Coronary artery (tissue), 2 donors: ENCODE data around the gene PITX3.

Experiments used
- DNase-seq: peaks from one replicate; pipeline ENCODE4 v3.0.0-alpha.2; 2017; ENCODE audit warnings: low spot score
- H3K27ac ChIP-seq, 2 donors: fragments of 200-600 bp; sonication (generic); one replicate each; pipeline ENCODE4 v1.5.1; 2016 to 2019
- H3K4me3 ChIP-seq: fragments of 200-600 bp; sonication (generic); 2 replicates; pipeline ENCODE4 v1.5.1; 2016; ENCODE audit warnings: mild to moderate bottlenecking, moderate library complexity
- TF ChIP-seq, protein P1 (sequence below): fragments of 200-600 bp; sonication (generic); IDR thresholded peaks from one replicate; pipeline ENCODE4 v1.5.1; 2019; ENCODE audit warnings: antibody characterized with exemption

Gene PITX3

DNA sequence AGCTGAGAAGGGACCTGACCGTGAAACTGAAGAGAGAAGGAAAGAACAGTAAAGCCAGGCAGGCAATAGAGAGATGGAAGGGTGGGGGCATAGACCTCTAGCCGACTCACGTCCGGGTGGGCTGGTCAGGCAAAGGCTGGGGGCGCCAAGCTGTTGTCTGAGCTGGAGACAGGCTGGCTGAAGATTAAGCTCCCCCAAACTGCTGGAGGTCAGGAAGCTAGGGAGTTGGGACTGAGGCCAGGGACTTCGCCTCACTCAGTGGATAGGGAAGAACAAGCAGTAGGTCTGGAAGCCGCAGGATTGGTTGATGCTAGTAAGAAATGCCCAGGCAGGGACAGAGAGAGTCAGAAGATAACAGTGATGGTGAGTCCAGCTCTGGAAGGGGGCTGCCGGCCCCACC, 5.3 kb downstream of the PITX3 start:
- H3K4me3 ChIP-seq, result no peak overlapping the region

DNA sequence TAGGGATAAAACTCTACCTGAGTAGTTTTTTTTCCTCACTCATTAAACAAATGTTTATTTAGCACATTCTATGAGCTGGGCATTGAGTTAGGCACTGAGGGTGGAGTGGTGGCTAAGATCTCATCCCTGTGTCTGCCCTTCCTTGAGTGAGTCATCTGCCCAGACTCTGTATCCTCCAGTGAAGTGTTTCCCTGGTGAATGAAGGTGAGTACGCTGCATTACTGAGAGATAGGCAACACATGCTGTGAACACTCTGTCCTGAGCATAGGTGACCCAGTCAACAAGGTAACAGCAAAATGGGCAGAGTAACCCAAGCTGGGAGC, 5.8 kb downstream of the PITX3 start:
- TF ChIP-seq, protein P1, sequence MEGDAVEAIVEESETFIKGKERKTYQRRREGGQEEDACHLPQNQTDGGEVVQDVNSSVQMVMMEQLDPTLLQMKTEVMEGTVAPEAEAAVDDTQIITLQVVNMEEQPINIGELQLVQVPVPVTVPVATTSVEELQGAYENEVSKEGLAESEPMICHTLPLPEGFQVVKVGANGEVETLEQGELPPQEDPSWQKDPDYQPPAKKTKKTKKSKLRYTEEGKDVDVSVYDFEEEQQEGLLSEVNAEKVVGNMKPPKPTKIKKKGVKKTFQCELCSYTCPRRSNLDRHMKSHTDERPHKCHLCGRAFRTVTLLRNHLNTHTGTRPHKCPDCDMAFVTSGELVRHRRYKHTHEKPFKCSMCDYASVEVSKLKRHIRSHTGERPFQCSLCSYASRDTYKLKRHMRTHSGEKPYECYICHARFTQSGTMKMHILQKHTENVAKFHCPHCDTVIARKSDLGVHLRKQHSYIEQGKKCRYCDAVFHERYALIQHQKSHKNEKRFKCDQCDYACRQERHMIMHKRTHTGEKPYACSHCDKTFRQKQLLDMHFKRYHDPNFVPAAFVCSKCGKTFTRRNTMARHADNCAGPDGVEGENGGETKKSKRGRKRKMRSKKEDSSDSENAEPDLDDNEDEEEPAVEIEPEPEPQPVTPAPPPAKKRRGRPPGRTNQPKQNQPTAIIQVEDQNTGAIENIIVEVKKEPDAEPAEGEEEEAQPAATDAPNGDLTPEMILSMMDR, result no peak
- Histone ChIP-seq H3K4me3 (no peak overlapping the region), H3K27ac (no peak overlapping the region)
- no peak for DNase-seq

More for the DNA sequence above, 5.3 kb downstream of the PITX3 start:
- no peak overlapping the region for H3K27ac ChIP-seq
- TF ChIP-seq, protein P1, result no peak
- no peak for DNase-seq

DNA sequence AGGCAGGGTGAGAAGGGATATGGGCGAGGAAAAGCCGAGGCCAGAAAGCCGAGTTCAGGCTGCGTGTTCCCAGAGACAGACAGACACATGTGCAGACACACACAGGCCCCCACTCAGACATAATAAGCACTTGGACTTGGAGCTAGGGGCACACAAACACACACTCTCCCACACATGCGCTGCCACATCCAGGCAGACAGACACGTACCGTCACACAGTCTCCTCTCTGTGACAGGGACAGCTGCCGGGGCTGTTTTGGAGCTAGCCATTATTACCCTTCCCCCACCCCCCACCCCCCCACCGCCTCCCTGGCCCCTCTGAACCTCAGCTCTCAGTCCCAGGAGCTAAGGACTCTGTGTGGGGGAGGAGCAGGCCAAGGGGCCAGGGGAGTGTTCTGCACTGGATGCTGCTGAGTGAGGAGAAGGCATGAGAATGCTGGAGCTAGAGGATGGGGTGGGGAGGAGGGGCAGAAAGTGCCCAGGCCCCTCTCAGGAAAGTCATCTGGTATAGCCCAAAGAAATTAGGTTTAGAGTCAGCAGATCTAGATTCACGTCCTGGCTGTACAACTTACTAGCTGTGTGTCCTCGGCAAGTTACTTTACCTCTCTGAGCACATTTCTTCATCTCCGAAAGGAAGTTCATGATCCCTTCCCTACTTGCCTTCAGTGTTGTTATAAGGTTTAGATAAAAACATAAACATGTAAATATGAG, 6.3 kb downstream of the PITX3 start:
- TF ChIP-seq, protein P1, result no peak
- H3K27ac ChIP-seq, result no peak overlapping the region
- H3K4me3 ChIP-seq, result no peak overlapping the region
- DNase-seq, result no peak

DNA sequence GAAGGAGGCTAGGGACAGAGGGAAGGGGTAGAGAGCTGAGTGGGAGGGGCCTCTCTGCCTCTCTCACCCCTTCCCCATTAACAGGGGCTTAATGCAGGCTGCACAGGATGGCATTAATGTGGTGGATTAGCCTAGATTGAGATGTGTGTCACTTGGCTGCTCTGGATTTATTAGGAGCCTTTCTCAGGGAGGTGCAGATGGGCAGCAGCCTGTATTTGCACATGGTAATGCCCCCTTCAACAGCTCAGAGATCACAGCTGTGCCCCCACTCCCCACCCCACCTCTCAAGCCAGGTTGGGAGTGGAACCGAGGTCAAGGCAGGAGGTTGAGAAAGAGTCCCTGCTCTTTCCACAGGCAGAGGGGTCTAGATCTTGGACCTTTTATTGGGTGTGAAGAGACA, 7.3 kb downstream of the PITX3 start:
- no peak for DNase-seq
- TF ChIP-seq, protein P1, result no peak
- no peak overlapping the region for H3K4me3 ChIP-seq

DNA sequence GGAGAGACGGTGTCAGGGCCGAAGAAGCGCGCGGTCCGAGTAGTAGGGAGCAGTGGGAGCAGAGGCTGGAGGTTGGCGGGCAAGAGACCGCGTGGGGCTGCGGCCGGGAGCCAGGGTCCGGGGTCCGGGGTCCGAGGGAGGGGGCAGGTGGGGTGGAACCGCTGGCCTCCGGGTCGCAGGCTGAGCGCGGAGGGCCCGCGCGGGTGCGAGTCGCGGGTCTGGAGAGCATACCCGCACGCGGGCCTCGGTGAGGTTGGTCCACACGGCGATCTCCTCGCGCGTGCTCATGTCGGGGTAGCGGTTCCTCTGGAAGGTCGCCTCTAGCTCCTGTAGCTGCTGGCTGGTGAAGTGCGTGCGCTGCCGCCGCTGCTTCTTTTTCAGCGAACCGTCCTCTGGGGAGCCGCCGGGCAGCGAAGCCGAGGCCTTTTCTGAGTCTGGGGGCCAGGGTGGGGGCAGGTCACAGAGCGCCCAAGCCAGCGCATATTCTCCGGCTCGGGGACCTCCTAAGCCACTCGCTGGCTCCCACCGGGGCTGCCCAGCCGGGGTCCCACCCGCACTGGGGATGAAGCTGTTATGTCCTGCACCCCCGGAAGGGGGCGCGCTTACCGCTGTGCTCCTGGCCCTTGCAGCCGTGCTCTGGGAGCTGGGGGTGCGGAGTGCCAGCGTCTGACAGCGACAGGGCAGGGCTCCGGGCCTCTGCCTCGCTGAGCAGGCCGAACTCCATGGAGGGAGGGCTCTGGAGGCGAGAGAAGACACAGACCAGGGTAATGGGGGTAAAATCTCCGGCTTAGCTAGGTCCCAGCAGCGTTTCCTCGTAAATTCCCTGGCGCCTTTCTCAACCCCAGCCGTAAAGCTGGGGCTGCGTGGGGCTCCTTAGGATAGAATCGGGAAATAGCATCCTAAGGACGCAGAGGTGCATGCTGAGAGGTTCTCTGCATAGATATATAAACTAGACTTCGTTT, 9.7 kb downstream of the PITX3 start:
- TF ChIP-seq, protein P1, result no peak
- peak; percentile 70 for DNase-seq
- peak overlapping the region; percentile 68 for H3K4me3 ChIP-seq
- H3K27ac ChIP-seq, result no peak overlapping the region

More for the DNA sequence above, 7.3 kb downstream of the PITX3 start:
- H3K27ac ChIP-seq, result no peak overlapping the region

DNA sequence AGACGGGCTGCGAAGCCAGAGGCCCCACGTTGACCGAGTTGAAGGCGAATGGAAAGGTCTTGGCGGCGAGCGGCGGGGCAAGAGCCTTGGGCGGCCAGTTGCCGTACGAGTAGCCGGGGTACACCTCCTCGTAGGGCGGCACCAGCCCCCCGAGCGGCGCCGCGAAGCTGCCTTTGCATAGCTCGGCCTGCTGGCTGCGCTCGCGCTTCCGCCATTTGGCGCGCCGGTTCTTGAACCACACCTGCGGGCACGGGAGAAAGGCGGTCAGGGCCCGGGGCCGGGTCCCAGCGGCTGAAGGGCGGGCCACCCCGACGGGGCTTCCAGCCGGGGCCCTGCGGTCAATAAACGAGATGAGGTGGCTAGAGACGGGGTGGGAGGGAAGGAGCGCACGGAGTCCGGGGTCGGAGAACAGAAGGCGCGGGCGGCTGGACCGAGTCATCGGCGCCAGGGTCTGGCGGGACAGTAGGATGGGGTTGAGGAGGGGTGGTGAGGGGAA, 10.4 kb downstream of the PITX3 start:
- TF ChIP-seq, protein P1, result no peak
- Histone ChIP-seq H3K27ac (no peak overlapping the region), H3K4me3 (peak overlapping the region; percentile 68)
- DNase-seq, result peak; percentile 64
